GM19463 (cell line): Measurements from ENCODE around the gene PPA1.
"Not testable (repeated sequence)": the region's sequence is repeated elsewhere in the genome, so short reads cannot be mapped to it uniquely, and the experiment has no call there.

Experiments used
- ATAC-seq: cut with Tn5 transposase; IDR thresholded peaks from one replicate; pipeline ENCODE4 v1.9.1; 2021; ENCODE audit warnings: mild to moderate bottlenecking, moderate library complexity; ENCODE audit not compliant: unreplicated experiment

Gene PPA1

DNA sequence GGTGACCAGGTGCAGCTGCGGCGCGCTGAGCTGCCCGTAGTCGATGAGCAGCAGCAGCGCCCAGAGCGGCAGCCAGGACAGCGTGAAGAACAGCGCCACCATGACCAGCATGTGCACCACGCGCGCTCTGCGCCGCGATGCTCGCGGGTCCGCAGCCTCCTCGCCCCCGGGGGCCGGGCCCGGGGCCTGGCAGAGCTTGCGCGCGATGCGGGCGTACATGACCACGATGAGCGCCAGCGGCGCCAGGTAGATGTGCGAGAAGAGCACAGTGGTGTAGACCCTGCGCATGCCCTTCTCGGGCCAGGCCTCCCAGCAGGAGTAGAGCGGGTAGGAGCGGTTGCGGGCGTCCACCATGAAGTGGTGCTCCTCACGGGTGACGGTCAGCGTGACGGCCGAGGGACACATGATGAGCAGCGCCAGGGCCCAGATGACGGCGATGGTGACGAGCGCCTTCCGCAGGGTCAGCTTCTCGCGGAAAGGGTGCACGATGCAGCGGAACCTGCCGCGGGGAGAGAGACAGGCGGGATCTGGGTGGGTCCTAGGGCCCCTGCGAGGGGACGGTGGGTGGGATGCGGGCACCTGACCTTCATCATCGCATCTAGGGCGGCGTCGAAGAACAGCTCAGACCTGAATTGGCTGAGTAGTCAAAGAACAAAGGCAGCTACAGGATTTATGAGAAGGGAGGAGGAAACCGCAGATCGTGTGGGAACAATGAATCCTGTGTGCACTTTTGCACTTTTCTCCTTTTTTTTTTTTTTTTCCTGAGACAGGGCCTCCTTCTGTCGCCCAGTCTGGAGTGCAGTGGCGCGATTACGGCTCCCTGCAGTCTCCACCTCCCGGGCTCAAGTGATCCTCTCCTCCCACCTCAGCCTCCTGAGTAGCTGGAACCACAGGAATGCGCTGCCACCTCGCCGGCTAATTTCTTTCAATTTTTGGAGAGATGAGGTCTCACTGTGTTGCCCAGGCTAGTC lies 22.4 kb upstream of the PPA1 start:
- ATAC-seq: no peak

DNA sequence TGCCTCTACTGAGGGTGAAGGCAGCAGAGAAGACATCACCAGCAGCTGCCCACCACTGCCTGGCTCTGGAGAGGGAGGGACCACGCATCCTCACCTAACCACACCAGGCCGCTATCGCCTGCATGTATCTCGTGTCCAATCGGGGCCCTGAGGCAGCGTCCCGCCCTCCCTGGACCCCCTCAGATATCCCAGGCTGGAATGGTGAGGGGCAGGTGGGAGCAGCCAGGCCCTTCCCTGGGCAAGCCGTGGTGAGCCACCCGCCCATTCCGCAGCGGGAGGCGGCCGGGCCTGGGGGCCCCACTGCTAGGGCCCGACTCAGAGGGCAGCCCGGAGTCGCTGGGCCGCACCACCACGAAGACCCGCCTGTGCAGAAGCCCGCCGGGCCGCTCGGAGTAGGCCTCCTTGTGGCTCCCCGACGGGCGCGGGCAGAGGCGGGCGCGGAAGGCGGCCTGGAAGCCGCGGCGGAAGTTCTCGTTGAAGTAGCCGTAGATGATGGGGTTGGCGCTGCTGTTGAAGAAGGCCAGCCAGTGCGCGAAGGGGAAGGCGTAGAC lies 21.6 kb upstream of the PPA1 start:
- no peak for ATAC-seq

DNA sequence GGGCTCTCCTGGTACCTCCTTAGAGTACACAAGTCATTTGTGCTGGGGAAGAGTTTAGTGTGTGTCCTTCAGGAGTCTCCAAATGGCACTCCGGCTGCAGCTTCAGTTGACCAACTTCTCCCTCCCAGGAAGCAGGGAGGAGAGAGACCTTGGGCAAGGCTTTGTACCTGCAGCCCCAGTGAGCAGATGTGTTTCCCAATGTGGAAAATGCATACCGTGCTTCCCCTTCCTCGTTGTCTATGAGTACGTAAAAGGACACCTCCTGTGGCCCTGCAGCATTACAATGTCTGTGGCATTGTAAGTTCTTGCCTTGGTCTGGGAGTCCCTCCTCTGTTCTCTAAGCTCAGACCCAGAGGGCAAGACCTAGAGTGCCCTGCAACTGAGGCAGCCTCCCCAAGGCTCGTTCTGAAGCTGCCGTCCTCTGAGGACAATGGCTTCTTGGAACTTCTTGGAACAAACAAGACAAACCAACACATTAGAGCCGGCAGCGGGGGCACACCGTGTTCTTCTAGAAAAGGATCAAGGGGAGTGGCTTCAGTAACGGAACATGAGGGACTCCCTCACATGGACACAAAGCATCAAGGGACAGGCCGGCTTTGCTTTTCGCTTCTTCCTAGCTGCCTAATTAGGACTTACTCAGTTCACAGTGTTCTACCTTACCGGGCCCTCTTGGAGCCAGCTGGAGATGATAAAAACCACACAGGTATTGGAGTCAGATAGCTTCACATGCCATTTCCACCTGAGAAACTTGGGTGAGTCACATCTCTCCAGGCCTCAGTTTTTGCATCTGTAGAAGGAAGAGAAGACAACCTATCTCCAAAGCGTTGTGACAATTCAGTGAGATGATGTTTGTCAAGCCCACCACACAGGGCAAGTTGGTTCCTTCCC lies 20.9 kb upstream of the PPA1 start:
- no peak for ATAC-seq

DNA sequence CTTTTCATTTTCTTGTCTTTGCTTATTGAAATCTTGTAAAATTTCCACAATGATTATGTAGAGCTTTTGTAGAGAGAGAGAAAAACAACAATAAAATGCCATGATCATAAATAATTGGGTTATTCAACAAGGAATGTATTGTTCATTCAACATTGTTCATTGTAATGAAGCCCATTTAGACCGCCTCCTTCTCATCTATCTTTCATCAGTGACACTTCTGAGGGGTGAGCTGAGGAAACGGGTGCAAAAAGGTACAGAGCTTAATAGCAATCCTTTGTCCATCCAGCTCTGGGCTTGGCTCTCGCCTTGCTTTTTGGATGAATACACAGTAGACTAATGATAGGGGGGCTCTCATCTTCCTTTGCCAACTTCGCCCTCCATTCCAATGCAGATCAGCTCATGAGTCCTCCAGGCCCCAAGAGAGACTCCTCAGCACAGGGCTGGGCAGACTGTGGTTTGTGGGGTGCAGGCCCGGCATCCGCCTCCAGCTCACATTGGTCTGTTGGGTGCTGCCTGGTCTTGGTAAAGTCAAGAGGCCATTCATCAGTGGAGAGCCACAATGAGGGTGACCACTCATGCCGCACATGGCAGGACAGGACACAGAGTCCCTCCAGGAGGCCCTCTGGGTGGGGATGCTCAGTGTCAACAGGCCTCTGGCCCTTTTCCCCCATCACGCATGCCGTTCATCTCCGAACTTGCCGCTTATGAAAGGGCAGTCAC lies 17.9 kb upstream of the PPA1 start:
- ATAC-seq: no peak

DNA sequence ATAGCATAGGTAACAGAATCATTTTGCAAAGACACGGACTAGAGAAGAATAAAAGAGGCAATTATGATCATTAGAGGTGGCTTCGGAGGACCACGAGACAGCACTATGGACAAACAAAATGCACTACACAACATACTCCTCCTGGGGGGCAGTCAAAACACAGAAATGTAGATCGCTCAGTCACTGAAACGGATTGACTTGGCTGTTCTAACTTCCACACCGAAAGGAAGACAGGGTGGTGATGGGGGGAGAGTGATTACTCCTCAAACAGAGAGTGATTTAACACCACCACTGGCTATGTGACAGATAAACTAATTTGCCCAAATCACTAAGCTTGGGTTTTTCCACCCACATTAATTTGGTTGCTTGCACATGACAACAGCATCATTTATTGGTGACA lies 14.1 kb upstream of the PPA1 start:
- no peak for ATAC-seq

DNA sequence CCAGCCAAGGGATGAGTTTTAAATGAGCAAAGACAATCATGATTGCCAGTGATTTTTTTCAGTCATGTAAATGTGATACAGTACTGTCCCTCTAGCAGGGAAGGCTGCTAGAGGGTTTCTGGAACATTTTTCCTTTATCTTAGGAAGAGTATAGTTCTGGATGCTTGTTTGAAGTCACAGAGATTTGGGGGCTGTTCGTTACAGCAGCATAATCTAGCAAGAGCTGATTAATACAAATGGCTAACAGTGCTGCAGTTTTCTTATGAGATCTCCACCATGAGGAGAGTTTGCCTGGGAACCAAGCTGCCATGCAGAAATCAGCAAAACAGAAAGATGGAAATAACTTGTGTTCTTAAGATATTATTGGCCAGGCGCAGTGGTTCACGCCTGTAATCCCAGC lies 7.9 kb upstream of the PPA1 start:
- ATAC-seq: no peak

DNA sequence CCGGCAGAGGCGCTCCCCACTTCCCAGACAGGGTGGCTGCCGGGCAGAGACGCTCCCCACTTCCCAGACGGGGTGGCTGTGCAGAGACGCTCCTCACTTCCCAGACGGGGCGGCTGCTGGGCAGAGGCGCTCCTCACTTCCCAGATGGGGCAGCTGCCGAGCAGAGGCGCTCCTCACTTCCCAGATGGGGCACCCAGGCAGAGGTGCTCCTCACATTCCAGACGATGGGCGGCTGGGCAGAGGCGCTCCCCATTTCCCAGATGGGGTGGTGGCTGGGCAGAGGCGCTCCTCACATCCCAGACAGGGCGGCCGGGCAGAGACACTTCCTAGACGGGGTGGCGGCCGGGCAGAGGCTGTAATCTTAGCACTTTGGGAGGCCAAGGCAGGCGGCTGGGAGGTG lies 6.8 kb upstream of the PPA1 start:
- ATAC-seq: not testable (repeated sequence)

DNA sequence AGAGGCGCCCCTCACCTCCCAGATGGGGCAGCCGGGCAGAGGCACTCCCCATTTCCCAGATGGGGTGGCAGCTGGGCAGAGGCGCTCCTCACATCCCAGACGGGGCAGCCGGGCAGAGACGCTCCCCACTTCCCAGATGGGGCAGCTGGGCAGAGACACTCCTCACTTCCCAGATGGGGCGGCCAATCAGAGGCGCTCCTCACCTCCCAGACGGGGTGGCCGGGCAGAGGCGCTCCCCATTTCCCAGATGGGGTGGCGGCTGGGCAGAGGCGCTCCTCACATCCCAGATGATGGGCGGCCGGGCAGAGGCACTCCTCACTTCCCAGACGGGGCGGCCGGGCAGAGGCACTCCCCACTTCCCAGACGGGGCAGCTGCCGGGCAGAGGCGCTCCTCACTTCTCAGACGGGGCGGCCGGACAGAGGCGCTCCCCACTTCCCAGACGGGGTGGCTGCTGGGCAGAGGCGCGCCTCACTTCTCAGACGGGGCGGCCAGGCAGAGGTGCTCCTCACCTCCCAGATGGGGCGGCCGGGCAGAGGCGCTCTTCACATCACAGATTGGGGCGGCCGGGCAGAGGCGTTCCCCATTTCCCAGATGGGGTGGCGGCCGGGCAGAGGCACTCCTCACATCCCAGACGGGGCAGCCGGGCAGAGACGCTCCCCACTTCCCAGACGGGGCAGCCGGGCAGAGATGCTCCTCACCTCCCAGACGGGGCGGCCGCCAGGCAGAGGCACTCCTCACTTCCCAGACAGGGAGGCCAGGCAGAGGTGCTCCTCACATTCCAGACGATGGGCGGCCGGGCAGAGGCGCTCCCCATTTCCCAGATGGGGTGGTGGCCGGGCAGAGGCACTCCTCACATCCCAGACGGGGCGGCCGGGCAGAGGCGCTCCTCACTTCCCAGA lies 6.1 kb upstream of the PPA1 start:
- ATAC-seq: not testable (repeated sequence)

DNA sequence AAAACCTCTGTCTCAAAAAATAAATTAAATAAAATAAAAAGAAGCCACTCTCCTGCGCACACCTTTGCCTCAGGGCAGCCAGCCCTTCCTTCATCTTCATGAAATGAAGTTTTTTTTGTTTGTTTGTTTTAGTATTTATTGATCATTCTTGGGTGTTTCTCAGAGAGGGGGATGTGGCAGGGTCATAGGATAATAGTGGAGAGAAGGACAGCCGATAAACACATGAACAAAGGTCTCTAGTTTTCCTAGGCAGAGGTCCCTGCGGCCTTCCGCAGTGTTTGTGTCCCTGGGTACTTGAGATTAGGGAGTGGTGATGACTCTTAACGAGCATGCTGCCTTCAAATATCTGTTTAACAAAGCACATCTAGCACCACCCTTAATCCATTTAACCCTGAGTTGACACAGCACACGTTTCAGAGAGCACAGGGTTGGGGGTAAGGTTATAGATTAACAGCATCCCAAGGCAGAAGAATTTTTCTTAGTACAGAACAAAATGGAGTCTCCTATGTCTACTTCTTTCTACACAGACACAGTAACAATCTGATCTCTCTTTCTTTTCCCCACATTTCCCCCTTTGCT lies 4.8 kb upstream of the PPA1 start:
- not testable (repeated sequence) for ATAC-seq

DNA sequence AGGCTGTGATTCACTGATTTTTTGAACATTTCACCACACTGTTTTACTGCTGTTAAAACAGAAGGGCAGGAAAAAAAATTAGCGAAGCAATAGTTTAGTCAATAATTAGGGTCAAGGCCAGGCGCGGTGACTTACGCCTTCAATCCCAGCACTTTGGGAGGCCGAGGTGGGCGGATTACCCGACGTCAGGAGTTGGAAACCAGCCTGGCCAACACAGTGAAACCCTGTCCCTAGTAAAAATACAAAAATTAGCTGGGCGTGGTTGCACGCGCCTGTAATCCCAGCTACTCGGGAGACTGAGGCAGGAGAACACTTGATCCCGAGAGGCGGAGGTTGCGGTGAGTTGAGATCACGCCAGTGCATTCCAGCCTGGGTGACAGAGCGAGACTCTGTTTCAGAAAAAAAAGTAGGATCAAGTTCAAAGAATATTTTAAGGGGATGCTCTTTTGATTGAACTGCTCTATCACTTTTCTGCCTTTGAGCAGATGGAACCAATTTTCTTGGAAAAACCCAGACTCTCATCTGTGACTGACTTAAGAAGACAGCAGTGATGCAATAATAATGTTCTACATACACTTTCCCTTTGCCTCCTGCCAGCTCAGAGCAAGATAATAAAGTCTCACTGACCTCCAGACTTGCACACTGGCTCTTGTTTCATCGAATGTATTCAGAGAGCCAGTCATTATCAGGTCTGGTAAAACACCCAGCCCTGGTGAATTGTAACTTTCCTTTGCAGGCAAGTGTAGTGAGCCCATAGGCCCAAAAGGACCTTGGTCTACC lies 1.6 kb upstream of the PPA1 start:
- no peak for ATAC-seq

DNA sequence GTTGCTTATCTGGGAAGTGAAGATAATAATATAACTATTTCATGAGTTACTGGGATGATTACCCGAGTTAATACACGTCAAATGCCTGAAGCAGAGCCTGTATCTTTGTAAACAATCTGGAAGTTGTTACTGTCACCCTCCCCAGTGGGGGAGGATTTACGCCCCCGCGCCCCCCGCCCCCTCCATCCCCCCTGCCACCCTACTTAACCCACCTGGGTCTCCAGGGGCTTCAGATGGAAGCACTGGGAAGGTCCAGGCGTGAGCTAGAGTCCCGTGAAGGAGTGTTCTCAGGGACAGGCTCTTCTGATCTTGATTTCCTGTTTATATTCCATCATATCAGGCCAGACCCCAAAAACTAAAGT lies 691 bp upstream of the PPA1 start:
- ATAC-seq: no peak

DNA sequence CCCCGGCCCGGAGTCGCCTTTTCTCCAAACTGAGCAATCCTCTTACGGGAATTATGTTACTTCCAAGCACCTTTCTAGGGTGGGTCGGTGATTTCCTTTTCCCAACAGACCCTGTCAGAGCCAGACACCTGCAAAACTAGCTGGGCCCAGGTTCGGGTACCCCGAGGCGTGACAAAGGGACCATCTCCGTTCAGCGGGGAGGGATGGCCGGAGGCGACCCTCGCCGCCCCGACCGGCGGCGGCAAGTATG lies 445 bp downstream of the PPA1 start:
- no peak for ATAC-seq

DNA sequence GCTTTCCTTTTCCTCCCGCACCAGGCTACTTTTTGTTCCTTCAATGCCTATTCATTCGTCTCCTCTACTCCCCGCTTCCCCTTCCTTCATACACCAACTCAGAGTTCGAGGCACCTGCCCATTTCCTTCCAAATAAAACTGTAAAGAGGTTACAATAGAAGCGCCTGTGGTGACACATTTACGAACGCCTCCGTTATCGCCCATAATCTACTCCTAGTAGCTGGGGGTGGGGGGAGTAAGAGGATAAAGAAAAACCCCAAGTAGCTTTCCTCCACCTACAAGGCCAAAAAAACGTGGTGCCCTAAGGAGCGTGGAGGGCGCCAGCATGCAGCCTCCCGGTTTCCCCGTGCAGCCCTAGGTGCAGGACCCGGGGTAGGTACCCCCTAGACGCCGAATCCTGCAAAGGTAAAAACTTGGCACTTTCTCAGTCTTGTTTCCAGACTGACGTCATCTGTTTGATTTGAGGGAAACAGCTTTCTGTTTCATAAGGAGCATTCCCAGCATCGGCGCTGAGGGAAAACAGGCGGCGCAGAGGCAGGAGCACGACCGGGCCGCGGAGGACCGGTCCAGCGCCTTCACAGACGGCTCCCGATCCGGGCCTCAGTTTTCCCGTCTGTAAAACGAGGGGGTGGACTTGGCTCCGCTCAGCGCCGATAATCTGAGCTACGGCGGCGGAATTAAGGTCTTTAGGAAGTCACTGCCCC lies 922 bp downstream of the PPA1 start:
- no peak for ATAC-seq

DNA sequence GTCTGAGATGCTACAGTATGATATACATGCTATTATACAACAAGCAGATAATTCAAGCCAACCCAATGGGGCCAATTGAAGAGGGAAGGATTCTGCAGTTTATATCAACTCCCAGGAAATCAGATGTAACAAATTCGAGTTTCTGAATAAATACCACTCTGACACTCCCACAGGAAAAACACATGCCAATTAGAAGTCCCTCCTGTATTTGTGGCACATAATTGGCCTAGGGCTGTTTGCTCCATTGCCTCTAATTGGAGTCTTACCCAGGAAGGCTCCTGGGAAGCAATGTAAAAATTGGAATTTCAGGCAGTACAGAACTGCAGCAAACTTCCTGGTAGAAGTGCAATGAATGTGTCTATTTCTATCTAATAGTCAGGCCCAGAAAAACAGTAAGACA lies 4.7 kb downstream of the PPA1 start:
- ATAC-seq: no peak

DNA sequence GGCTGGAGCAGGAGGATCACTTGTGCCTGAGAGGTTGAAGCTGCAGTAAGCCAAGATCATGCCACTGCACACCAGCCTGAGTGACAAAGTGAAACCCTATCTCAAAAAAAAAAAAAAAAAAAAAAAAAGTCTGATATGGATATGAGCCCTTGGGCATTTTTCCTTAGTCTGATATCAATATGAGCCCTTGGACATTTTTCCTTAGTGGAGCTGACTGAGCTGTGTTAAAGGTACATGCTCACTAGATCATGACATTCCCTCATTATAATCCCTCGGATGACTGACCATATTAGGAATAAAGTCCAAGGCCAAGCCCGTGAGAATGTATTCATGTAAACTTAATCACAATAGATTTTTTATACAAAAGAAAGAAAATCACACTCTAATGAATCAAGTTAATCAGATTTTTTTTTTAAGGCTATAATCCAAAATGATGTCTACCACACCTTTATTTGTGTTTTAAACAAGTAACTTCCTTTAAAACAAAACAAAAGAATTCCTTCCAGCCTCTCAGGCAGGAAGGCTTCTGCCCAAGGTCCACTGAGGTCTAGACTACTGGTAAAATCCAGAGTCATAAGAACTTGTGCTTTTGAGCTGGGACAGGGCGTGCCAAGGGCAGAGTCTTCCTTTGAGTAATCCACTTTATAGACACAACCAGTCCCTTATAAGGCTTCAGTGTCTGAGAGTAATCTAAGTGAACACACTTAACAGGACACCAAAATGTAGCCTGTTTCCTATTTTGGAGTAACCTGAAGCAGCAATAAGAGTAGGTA lies 5.5 kb downstream of the PPA1 start:
- ATAC-seq: no peak

DNA sequence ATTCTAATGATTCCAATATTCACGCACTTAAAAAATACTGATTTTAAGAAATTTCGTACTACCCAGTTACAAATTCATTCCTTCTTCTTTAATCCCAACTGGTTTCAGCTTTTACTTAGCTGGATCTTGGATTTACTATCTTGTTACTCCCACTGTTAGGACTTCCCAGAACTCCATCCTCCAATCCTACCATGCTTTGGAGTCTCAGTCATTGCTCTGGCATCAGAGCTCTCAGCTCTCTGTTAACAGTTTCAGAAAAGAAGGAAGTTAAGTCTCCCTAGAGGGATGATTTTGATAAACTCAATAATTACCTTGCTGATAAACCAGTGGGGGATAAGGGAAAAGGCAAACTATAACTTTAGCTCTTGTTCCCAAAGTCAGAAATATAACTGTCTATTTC lies 9.5 kb downstream of the PPA1 start:
- ATAC-seq: no peak

DNA sequence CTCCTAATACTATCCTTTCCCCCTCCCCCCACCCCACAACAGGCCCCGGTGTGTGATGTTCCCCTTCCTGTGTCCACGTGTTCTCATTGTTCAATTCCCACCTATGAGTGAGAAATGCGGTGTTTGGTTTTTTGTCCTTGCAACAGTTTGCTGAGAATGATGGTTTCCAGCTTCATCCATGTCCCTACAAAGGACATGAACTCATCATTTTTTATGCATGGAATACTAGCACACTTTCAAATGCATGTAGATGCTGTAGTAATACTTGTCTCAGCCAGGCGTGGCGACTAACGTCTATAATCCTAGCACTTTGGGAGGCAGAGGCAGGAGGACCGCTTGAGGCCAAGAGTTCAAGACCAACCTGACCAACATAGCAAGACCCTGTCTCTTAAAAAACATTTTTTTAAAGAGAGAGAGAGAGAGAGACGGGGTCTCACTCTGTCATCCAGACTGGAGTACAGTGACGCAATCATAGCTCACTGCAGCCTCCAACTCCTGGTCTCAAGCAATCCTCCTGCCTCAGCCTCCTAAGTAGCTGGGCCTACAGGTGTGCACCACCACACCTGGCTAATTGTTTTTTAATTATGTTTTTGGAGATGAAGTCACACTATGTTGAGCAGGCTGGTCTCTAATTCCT lies 10.3 kb downstream of the PPA1 start:
- ATAC-seq: not testable (repeated sequence)
